RWPE2 (cell line): ENCODE measurements around the gene PTN.

ENCODE experiments used
- ATAC-seq: fragments of 200-7000 bp; cut with Tn5 transposase; 3 replicates; pipeline ENCODE4 v1.9.1; 2021; ENCODE audit warnings: low read depth
- DNase-seq: peaks from one replicate; pipeline ENCODE4 v3.0.0-alpha.2; 2020; ENCODE audit warnings: low spot score
- H3K27ac ChIP-seq: fragments of 450-650 bp; 2 replicates; pipeline ENCODE4 v1.5.1; 2017; ENCODE audit warnings: mild to moderate bottlenecking; ENCODE audit not compliant: poor library complexity, severe bottlenecking
- H3K27me3 ChIP-seq: fragments of 250-450 bp; sonication (Bioruptor Pico); 2 replicates; pipeline ENCODE4 v1.5.1; 2021; ENCODE audit warnings: mild to moderate bottlenecking, moderate library complexity; ENCODE audit not compliant: insufficient read depth, poor library complexity, severe bottlenecking
- H3K36me3 ChIP-seq: fragments of 250-450 bp; sonication (Bioruptor Pico); 2 replicates; pipeline ENCODE4 v1.5.1; 2020; ENCODE audit warnings: low read depth, mild to moderate bottlenecking, moderate library complexity
- H3K4me1 ChIP-seq: fragments of 250-450 bp; sonication (Bioruptor Pico); 2 replicates; pipeline ENCODE4 v1.5.1; 2021; ENCODE audit warnings: mild to moderate bottlenecking, moderate library complexity; ENCODE audit not compliant: insufficient read depth, poor library complexity, severe bottlenecking
- H3K4me3 ChIP-seq: fragments of 250-450 bp; sonication (Bioruptor Pico); 2 replicates; pipeline ENCODE4 v1.5.1; 2021; ENCODE audit warnings: mild to moderate bottlenecking, moderate library complexity; ENCODE audit not compliant: severe bottlenecking
- H3K9me3 ChIP-seq: fragments of 250-450 bp; sonication (Bioruptor Pico); 2 replicates; pipeline ENCODE4 v1.5.1; 2021; ENCODE audit warnings: mild to moderate bottlenecking, moderate library complexity; ENCODE audit not compliant: severe bottlenecking
- TF ChIP-seq, protein P1 (sequence below): fragments of 450-650 bp; IDR thresholded peaks from one replicate; pipeline ENCODE4 v1.5.1; 2017; ENCODE audit warnings: mild to moderate bottlenecking, moderate library complexity; ENCODE audit not compliant: poor library complexity, severe bottlenecking

PTN gene

GRCh38 chr7:137296576-137296975 is 47.0 kb downstream of the PTN start:
- ATAC-seq, result no peak
- H3K36me3 ChIP-seq, result no peaks in the 10 kb centered on the region

GRCh38 chr7:137295739-137296324 is 47.7 kb downstream of the PTN start:
- ATAC-seq (no peak), DNase-seq (no peak)
- Histone ChIP-seq H3K4me1 (no peaks in the 10 kb centered on the region), H3K4me3 (no peak overlapping the region), H3K27me3 (peaks cover 3% of the 10 kb centered on the region), H3K36me3 (no peaks in the 10 kb centered on the region), H3K27ac (no peak overlapping the region), H3K9me3 (no peaks in the 10 kb centered on the region)
- TF ChIP-seq, protein P1, sequence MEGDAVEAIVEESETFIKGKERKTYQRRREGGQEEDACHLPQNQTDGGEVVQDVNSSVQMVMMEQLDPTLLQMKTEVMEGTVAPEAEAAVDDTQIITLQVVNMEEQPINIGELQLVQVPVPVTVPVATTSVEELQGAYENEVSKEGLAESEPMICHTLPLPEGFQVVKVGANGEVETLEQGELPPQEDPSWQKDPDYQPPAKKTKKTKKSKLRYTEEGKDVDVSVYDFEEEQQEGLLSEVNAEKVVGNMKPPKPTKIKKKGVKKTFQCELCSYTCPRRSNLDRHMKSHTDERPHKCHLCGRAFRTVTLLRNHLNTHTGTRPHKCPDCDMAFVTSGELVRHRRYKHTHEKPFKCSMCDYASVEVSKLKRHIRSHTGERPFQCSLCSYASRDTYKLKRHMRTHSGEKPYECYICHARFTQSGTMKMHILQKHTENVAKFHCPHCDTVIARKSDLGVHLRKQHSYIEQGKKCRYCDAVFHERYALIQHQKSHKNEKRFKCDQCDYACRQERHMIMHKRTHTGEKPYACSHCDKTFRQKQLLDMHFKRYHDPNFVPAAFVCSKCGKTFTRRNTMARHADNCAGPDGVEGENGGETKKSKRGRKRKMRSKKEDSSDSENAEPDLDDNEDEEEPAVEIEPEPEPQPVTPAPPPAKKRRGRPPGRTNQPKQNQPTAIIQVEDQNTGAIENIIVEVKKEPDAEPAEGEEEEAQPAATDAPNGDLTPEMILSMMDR, result no peak

More at GRCh38 chr7:137296576-137296975, 47.0 kb downstream of the PTN start:
- Histone ChIP-seq H3K27ac (no peak overlapping the region), H3K4me3 (no peak overlapping the region), H3K27me3 (peaks cover 3% of the 10 kb centered on the region), H3K4me1 (no peaks in the 10 kb centered on the region), H3K9me3 (no peaks in the 10 kb centered on the region)
- TF ChIP-seq, protein P1, result no peak
- no peak for DNase-seq

DNA sequence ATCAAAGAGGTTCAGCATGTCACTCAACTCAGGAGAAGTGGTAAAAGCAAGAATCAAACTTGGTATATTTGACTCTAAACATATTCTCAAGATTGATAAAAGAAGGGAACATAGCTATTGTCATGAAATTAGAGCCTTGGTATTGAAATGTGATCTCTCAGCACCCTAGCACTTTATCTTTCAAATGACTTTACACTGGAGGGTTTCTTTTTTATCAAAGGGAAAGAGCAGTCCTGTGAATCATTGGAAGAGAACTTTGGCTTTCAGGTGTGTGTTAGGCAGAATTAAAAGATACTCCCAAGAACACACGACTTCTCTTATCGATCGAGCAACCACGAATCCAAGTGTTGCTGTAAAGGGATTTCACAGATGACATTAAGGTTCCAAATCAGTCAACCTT is 54.4 kb downstream of the PTN start:
- TF ChIP-seq, protein P1, result no peak
- no peaks in the 10 kb centered on the region for H3K36me3 ChIP-seq
- no peaks in the 10 kb centered on the region for H3K9me3 ChIP-seq
- no peaks in the 10 kb centered on the region for H3K4me1 ChIP-seq
- no peak overlapping the region for H3K27ac ChIP-seq
- H3K27me3 ChIP-seq, result no peaks in the 10 kb centered on the region
- DNase-seq, result no peak
- ATAC-seq, result no peak
- no peak overlapping the region for H3K4me3 ChIP-seq

DNA sequence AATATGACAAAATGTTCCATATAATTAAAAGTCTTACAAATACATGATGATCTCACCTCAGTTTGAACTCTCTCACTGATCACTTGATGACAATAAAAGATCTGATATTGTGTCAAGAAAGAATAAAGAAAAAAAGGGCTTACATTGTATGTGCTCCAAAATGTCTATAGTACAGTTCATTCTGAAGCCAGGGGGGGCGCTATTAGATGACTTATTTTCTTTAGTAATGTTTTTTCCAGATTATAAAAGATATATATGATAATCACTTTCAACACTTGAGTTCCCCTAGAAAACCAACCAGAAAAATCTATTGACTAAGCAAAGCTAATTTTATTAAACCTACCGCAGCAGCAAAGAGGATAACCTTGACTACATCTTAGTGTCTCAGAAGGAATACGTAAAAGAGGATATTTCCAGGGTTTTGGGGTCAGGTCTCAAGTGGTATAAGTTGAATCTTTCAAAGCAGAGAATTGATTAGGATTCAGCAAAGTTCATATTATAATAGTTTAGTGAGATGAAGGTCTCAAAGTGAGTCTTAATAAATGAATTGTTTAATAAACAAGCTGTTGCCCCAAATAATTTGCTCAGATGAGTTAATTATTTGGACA is 55.8 kb downstream of the PTN start:
- DNase-seq (no peak), ATAC-seq (no peak)
- Histone ChIP-seq H3K4me3 (no peak overlapping the region), H3K36me3 (no peaks in the 10 kb centered on the region), H3K27ac (no peak overlapping the region), H3K4me1 (no peaks in the 10 kb centered on the region), H3K27me3 (no peaks in the 10 kb centered on the region), H3K9me3 (no peaks in the 10 kb centered on the region)
- TF ChIP-seq, protein P1, result peak; percentile 32

- Histone ChIP-seq H3K4me1 (no peaks in the 10 kb centered on the region), H3K36me3 (no peaks in the 10 kb centered on the region), H3K27ac (no peak overlapping the region), H3K9me3 (no peaks in the 10 kb centered on the region), H3K4me3 (no peak overlapping the region), H3K27me3 (no peaks in the 10 kb centered on the region)
- ATAC-seq, result no peak
- TF ChIP-seq, protein P1, result no peak
- DNase-seq, result no peak
Observed at GRCh38 chr7:137283153-137283552, 60.4 kb downstream of the PTN start.
